ENCODE data around the gene NFASC. TPM values are rescaled to one million over a fixed set of nuclear protein-coding genes. Genes with fewer than 3 reads are reported as not detected.
A peak's percentile ranks its signal among the peaks of the same experiment; 100 is the strongest.

NFASC gene
- total RNA-seq, 4 donors from 2014 or later: 12.7 to 41.7 (median 19.2) TPM

DNA sequence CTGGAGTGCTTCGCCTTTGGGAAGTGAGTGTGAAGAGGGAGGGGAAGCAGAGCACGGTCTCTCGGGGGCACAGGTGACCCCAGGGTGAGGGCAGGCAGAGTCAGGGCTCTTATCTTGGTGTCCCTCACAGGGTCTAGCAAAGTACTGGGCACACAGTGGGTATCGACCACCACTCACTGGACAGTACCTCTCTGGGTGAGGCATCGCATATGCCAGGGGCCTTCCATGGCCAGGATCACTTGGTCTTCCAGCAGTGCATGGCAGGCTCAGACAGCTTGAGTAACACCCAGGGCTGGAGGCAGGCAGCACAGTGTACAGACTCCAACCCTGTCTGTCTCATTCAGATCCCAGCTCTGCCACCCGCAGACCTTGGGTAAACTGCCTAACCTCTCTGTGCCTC is 189.0 kb downstream of the NFASC start:
- TF ChIP-seq POLR2A (IDR thresholded peaks at IDR 0.05): no peak
- TF ChIP-seq, protein P1, sequence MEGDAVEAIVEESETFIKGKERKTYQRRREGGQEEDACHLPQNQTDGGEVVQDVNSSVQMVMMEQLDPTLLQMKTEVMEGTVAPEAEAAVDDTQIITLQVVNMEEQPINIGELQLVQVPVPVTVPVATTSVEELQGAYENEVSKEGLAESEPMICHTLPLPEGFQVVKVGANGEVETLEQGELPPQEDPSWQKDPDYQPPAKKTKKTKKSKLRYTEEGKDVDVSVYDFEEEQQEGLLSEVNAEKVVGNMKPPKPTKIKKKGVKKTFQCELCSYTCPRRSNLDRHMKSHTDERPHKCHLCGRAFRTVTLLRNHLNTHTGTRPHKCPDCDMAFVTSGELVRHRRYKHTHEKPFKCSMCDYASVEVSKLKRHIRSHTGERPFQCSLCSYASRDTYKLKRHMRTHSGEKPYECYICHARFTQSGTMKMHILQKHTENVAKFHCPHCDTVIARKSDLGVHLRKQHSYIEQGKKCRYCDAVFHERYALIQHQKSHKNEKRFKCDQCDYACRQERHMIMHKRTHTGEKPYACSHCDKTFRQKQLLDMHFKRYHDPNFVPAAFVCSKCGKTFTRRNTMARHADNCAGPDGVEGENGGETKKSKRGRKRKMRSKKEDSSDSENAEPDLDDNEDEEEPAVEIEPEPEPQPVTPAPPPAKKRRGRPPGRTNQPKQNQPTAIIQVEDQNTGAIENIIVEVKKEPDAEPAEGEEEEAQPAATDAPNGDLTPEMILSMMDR (IDR thresholded peaks at IDR 0.05): no peak
- no peak for TF ChIP-seq EP300 (IDR thresholded peaks at IDR 0.05)
- no peak for TF ChIP-seq POLR2AphosphoS5 (IDR thresholded peaks at IDR 0.05)
- no peaks in the 10 kb centered on the region for H3K36me3 ChIP-seq
- no peak for DNase-seq (ENCODE audit: low spot score in 2 of 2)
- H3K9me3 ChIP-seq: no peaks in the 10 kb centered on the region
- peaks cover 3% of the 10 kb centered on the region for H3K4me1 ChIP-seq
- 93% methylated on average over 4 of the region's 6 CpGs for WGBS
- no peaks in the 10 kb centered on the region for H3K27me3 ChIP-seq
- H3K4me3 ChIP-seq: no peak overlapping the region
- H3K27ac ChIP-seq: no peak overlapping the region

DNA sequence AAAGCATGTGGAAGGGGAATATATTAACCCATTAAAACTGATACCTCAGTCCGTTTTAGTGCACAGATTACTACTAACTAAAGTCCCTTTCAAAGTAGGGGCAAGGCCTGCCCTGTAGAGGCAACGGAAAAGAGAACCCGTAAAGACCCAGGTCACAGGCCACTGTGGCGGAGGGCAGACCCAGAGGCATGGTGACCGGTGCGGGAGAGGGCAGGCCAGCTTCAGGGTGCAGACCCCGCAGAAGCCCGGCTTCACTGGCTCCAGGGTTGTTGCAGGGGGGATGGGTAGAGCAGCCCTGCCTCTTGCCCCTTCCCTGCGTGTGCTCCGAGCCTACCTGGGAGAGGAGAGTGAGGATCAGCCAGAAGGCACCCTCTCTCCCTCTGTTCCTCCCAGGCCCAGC is 190.1 kb downstream of the NFASC start:
- Histone ChIP-seq H3K9me3 (no peaks in the 10 kb centered on the region), H3K4me3 (no peak overlapping the region), H3K27ac (no peak overlapping the region), H3K36me3 (no peaks in the 10 kb centered on the region), H3K4me1 (peaks cover 3% of the 10 kb centered on the region), H3K27me3 (no peaks in the 10 kb centered on the region)
- 86% methylated on average over 8 of the region's 10 CpGs for WGBS
- no peak for TF ChIP-seq EP300 (IDR thresholded peaks at IDR 0.05)
- TF ChIP-seq, protein P1 (IDR thresholded peaks at IDR 0.05): no peak
- TF ChIP-seq POLR2A (IDR thresholded peaks at IDR 0.05): no peak
- TF ChIP-seq POLR2AphosphoS5 (IDR thresholded peaks at IDR 0.05): no peak
- DNase-seq (ENCODE audit: low spot score in 2 of 2): no peak

DNA sequence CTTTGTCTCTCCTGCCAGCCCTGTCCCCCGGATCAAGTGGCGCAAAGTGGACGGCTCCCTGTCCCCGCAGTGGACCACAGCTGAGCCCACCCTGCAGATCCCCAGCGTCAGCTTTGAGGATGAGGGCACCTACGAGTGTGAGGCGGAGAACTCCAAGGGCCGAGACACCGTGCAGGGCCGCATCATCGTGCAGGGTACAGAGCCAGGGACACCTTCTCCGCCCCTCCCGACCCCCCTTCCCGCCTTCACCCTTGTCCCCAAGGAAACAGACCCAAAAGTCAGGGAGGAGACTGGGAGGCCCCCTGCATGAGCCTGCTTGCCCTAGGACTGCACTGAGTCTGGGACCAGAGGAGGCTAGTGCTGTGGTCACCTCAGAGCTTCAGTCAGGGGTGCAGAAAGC is 190.6 kb downstream of the NFASC start:
- WGBS: 30% methylated on average over 2 of the region's 14 CpGs
- H3K9me3 ChIP-seq: no peaks in the 10 kb centered on the region
- H3K4me1 ChIP-seq: peaks cover 3% of the 10 kb centered on the region
- H3K4me3 ChIP-seq: no peak overlapping the region
- no peak overlapping the region for H3K27ac ChIP-seq
- H3K27me3 ChIP-seq: no peaks in the 10 kb centered on the region
- TF ChIP-seq POLR2A (IDR thresholded peaks at IDR 0.05) (no peak), EP300 (IDR thresholded peaks at IDR 0.05) (no peak)
- TF ChIP-seq, protein P1 (IDR thresholded peaks at IDR 0.05): no peak
- DNase-seq (ENCODE audit: low spot score in 2 of 2): no peak
- H3K36me3 ChIP-seq: no peaks in the 10 kb centered on the region

DNA sequence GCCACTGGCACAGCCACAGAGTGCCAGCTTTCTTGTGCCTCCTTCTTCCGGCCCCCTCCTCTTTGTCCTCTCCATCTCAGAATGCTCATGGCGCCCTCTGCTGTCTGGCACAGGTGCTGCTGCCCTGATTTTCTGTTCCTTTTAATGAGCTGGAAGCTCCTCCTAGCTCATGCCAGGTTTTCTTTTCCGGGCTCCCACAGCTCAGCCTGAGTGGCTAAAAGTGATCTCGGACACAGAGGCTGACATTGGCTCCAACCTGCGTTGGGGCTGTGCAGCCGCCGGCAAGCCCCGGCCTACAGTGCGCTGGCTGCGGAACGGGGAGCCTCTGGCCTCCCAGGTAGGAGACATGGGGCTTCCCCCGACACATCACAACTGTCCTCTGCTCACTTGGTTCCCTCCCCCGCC is 191.0 kb downstream of the NFASC start:
- no peak overlapping the region for H3K27ac ChIP-seq
- no peak overlapping the region for H3K4me3 ChIP-seq
- no peaks in the 10 kb centered on the region for H3K9me3 ChIP-seq
- no peaks in the 10 kb centered on the region for H3K36me3 ChIP-seq
- H3K4me1 ChIP-seq: peaks cover 3% of the 10 kb centered on the region
- 29% methylated on average over 12 of the region's 13 CpGs for WGBS
- no peaks in the 10 kb centered on the region for H3K27me3 ChIP-seq
- TF ChIP-seq EP300 (IDR thresholded peaks at IDR 0.05): no peak
- no peak for TF ChIP-seq POLR2AphosphoS5 (IDR thresholded peaks at IDR 0.05)
- no peak for TF ChIP-seq POLR2A (IDR thresholded peaks at IDR 0.05)
- TF ChIP-seq, protein P1 (IDR thresholded peaks at IDR 0.05): peak; percentile 69 to 87
- DNase-seq (ENCODE audit: low spot score in 2 of 2): no peak

DNA sequence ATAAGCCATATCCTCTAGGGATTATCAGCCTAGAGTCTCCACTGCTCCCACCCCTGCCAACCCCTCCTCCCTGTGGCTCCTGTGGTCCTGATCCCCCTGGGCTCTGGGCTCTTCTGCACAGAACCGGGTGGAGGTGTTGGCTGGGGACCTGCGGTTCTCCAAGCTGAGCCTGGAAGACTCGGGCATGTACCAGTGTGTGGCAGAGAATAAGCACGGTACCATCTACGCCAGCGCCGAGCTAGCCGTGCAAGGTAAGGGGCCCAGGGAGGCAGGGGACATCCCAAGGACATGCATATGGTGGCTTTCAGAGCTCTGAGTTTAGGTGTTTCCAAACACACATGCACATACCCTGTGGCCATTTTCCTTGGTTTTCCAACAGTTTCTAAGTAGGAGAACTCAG is 191.7 kb downstream of the NFASC start:
- TF ChIP-seq EP300 (IDR thresholded peaks at IDR 0.05) (no peak), POLR2AphosphoS5 (IDR thresholded peaks at IDR 0.05) (no peak), POLR2A (IDR thresholded peaks at IDR 0.05) (no peak)
- TF ChIP-seq, protein P1 (IDR thresholded peaks at IDR 0.05): no peak
- WGBS: 94% methylated on average over 8 of the region's 8 CpGs
- no peaks in the 10 kb centered on the region for H3K27me3 ChIP-seq
- H3K27ac ChIP-seq: no peak overlapping the region
- no peak overlapping the region for H3K4me3 ChIP-seq
- H3K9me3 ChIP-seq: no peaks in the 10 kb centered on the region
- no peaks in the 10 kb centered on the region for H3K36me3 ChIP-seq
- H3K4me1 ChIP-seq: peaks cover 3% of the 10 kb centered on the region
- DNase-seq (ENCODE audit: low spot score in 2 of 2): no peak

All from suprapubic skin (tissue), 4 donors.